AG08395 (cell line): ENCODE measurements around the gene COL5A1.

Experiments used
- DNase-seq: peaks from one replicate; pipeline ENCODE4 v3.0.0; 2012; ENCODE audit warnings: mixed read lengths, low spot score

The COL5A1 gene

DNA sequence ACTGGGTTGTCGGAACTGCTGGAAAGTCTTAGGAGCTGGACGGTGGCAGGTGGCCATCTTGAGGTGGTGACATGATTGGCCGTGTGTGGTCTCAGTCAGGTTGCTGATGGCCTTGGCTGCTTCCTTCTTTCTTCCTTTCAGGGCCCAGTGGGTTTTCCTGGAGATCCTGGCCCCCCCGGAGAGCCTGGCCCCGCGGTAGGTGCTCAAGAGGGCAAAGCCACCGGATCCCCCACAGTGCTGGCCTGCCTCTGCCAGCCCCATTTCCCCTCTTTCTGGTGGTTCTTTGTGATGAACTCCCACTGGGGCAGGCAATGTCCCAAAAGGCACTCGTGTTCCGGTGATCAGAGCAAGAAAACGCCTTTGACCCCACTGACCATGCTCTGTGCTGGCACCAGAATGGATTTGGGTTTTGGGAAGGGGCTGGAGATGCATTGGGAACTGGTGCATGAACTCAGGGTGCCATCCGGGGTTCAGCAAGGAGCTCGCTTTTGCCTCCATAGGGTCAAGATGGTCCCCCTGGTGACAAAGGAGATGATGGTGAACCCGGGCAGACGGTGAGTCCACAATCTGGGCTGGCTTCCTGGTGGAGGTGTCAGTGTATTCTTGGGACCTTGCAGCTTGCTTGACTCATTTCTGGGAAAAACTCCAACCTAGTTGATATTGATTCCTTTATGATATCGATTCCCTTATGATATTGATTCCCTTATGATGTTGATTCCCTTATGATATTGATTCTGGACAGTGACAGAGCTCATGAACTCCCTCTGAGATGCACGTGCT, 174.0 kb downstream of the COL5A1 start:
- DNase-seq, result no peak

GRCh38 chr9:134816264-134816663, 174.7 kb downstream of the COL5A1 start:
- DNase-seq, result no peak

DNA sequence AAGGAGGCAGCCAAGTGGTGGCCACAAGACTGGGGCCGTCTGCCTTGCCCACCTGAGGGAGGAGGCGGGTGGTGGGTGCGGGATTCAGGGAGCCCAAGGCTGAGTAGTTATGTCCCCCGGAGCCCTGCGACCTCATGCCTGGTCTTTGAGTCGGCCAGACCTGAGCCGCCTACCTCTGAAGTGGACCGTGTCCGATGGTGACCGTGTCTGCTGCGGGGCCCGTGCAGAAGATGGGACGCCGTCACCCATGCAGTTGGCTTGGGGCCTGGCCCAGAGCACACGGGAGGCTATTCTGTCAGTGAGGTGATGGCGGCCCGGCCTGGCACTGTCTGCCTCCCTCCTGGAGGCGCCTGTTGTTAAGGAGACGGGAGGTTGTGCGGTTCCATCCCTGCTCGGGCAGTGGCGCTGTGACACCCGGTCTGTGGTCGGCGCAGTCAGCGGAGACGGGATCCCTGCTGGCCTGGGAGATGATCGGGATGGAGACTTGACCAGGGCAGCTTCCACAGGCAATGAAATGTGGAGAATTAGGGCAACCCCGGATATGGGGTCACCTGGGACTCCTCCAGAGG, 176.5 kb downstream of the COL5A1 start:
- no peak for DNase-seq

- DNase-seq, result no peak
Observed at GRCh38 chr9:134818591-134818990, 177.0 kb downstream of the COL5A1 start.

DNA sequence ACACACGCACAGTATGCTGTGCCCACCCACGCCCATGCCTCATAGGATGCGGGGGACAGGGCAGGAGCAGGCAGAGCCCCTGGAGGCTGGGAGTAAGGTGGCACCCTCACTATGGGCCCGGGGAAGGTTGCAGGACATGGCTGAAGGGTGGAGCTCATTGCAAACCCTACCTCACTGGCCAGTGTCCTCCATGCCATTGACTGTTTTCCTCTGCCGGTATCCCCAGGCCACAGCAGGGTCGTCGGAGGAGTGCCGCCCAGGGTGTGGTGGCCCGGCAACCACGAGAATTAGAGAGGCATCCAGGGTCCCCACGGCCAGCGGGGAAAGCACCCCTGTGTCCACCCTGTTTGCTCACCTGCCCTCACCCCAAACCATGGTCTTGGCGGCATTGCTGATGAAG, 179.3 kb downstream of the COL5A1 start:
- no peak for DNase-seq

DNA sequence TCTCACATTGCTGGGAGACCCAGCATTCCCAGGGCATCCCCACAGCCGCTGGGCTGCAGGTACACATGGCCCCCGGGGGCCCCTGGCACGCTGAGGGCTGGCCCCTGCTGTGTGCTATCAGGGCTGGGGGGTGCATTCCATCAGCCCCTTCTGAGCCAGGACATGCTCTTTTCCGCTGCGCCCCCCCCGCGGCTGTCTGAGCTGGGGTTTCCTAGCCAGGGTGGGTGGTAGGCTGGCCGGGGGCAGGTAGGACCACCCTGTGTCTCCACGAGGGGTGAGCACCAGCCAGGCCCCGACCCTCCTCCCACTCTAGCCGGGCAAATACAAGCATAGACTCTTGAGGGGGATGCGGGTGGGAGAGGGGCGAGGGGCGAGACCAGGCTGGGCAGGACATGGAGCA, 180.9 kb downstream of the COL5A1 start:
- no peak for DNase-seq

- no peak for DNase-seq
Observed at GRCh38 chr9:134823623-134824022, 182.0 kb downstream of the COL5A1 start.

DNA sequence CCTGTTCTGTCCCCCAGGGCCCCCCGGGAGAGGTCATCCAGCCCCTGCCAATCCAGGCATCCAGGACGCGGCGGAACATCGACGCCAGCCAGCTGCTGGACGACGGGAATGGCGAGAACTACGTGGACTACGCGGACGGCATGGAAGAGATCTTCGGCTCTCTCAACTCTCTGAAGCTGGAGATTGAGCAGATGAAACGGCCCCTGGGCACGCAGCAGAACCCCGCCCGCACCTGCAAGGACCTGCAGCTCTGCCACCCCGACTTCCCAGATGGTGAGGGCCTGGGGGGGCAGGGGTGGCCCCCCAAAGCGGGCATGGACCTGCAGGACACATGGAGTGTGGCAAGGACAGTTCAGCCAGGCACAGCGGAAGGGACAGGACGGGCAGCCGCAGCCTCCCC, 183.0 kb downstream of the COL5A1 start:
- no peak for DNase-seq

DNA sequence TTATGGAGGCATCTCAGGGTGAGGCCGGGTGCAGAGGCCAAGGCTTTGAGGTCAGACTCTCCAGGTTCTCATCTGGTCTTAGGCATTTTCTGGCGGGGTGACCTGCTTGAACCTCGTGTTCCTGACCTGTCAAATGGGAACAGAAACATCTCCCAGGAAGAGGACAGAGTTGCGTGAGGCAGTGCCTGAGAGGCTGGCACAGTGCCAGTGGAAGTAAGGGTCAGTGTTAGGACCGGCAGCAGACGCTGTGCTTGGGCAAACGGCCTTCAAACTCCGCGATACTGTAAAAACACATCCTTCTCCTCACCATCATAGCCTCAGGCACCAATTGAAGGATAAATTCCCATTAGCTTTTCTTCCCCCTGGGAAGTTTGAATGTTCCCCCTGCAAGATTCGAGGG, 183.4 kb downstream of the COL5A1 start:
- DNase-seq, result no peak

DNA sequence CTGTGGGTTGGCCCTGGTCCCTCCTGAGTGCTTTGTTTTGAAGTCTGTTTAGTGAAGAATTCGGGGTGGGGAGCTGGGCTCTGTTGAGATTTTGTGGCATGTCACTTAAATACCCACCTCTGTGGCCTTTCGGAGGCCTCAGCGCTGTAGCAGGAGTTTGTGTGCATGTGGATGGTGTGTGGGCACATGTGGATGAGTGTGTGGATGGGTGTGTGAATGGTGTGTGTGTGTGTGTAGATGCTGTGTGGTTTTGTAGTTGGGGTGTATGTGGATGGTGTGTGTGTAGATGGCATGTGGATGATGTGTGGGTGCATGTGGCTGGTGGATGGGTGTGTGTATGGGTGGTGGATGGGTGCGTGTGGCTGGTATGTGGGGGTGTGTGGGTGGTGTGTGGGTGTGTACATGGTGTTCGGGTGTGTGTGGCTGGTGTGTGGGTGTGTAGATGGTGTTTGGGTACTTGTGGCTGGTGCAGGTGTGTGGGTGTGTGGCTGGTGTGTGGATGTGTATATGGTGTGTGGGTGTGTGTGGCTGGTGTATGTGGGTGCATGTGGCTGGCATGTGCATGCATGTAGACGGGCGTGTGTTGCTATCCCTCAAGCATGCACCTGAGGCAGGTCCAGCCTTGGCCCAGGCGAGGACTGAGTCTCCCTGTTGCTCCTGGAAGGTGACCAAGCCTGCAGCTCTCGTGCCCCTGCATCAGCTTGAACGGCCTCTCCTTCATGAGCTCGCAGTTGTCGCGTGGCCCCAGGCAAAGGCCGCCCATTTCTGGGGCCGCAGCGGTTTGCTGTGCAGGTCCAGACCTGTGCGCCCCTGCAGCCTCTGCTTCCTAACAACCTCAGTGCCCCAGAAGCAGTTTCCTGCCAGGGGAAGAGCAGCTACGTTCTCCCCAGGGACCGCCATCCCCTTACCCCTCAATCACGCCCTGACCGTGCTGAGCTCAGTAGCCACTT, 185.0 kb downstream of the COL5A1 start:
- DNase-seq, result no peak

GRCh38 chr9:134827559-134827958, 186.0 kb downstream of the COL5A1 start:
- no peak for DNase-seq

- no peak for DNase-seq
Observed at GRCh38 chr9:134827993-134828392, 186.4 kb downstream of the COL5A1 start.

DNA sequence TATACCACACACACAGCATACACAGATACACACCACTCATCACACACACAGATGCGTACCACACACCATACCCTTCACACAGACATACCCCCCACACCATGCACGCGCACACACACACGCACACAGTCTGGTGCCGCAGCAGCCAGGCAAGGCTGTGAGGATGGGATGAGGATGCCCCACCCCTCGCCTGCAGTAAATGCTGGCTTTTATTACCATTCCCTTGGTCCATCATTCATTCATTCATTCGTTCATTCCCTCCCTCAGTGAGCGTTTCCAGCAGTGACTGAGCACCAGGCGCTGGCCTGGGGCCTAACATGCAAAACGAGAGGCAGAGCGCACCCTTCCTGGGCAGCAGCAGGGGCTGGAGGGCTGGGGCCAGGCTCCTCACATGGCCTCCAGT, 187.3 kb downstream of the COL5A1 start:
- DNase-seq, result no peak

GRCh38 chr9:134829356-134829937, 187.8 kb downstream of the COL5A1 start:
- no peak for DNase-seq

DNA sequence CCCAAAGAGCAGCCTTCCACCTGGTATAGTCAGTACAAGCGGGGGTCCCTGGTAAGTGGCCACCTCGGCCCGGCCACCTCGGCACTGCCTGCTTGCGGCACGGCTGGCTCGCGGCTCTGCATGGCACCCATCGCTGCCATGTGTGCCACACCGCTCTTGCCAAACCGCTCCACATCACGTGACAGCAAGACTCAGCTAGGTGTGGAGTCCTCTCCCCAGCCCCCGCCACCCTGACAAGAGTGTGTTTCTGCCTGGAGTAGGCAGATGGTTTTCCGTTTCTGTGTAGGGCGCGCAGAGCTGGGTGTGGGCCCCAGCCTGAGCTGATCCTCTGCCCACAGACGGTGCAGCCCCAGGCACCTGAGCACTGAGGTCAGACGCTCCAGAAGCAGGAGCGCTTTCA, 188.5 kb downstream of the COL5A1 start:
- no peak for DNase-seq

DNA sequence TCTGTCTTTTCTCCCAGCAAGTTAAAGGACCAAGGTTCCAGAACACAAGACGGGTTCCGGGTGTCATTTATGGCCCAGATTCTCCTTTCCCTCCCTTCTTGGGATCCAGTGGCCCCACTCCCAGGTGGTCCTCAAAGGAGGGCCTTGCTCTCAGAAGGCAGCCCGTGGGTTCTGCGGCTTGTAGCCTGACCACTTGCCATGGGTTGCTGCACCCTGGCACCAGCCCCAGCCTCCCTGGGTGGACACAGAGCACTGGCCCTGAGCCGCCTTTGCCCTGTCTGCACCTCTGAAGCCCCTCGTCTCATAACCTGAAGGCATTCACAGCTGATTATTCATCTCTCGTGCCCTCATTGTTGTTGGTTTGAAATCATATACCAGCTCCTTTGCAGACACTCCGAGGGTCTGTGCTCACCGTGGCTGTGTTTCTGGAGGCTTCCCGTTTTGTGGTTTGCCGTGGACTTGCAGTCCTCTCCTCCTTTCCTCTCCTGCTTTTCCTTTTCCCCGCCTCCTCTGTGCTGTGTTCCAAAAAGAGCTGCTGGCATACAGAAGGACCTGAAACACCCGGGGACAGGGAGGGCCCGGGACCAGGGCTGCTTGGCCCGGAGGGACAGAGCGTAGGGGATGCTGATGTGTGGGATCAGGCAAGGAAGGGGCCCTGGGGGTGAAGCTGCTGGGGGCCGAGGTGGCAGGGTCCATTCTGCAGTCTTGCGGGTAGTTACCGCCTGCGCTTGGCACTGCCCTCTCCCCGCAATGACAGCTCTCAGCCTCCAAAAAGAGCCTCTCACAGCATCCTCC, 189.5 kb downstream of the COL5A1 start:
- DNase-seq, result no peak

- DNase-seq, result no peak
Observed at GRCh38 chr9:134832471-134832870, 190.9 kb downstream of the COL5A1 start.

DNA sequence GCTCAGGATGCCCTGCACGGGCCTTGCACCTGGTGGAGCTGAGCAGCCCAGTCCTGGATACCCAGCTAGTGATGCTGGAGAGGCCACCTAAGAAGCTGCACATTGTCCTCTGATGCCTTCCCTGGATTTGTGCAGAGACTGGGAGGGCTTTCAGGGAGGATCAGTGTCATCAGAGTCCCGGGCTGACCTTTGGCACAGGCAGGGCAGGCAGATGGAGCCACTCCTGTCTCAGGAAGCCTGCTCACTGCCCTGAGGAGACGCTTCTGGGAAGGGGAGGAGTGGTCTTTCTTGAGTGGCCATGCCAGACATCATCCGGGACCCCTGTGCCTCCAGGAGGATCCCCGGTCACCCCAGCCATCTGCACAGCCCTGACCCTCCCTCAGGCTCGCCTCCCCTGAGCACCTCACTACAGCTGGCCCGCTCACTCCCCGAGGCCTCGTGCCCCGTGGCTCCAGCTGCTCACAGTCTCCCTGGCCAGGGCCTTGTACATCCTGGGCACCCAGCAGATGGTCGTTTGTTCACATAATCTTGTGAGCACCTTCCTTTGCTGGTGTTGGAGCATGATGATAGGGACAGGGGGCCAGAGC, 191.8 kb downstream of the COL5A1 start:
- DNase-seq, result no peak

DNA sequence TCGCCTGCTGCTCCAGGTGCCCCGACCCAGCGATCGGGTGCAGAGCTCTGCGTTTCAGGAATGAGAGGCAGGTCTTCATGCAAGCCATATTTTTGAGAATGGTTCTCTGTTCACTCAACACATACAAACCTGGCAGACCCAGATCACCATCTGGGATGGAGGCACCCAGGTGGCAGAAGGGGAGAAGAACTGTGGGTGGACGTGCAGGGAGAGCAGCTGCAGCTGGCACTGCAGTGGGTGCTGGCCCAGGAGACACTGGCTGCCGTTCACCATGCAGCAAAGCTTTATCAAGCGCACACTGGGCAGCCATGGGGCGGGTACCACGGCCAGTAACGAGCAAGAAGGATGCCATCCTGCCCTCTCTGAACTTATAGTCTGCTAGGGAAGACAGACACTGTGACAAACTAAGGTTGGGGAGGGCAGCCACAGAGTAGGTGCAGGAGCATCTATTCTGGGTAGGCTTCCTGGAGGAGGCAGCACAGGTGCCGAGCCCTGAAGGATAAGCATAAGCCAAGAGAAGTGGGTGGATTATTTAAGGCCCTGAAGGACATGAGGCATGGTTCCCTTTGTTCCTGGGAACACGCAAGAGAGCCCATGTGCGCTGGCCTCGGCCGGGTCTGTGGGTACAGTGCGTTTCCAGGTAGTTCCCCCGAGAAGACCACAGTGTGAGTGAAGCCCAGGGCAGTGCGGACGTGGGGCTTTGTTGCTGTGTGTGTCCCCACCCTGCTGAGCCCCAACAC, 192.8 kb downstream of the COL5A1 start:
- DNase-seq, result no peak

GRCh38 chr9:134834957-134835419, 193.4 kb downstream of the COL5A1 start:
- DNase-seq, result no peak
